ENCODE measurements around the gene B4GALT3. TPM values are rescaled to one million over a fixed set of nuclear protein-coding genes. Genes with fewer than 3 reads are reported as not detected.

B4GALT3 gene
- total and polyA plus RNA-seq, 2 of the 8 experiments (the other 6 are each of a cell fraction or from before 2014, with no cell fraction given): 42.3 to 43.0 TPM

GRCh38 chr1:161137881-161138280 lies 39.4 kb downstream of the B4GALT3 start (continued):
- no peak for TF ChIP-seq CEBPB (IDR thresholded peaks at IDR 0.05; ENCODE audit: low read depth, low read length)
- no peak for TF ChIP-seq POLR2A (IDR thresholded peaks at IDR 0.05; ENCODE audit: control extremely low read depth in 1 of 2, low read depth in 2 of 2, low read length in 2 of 2)
- no peak for TF ChIP-seq TEAD4 (IDR thresholded peaks at IDR 0.05; ENCODE audit: low read depth, low read length)
- no peak for TF ChIP-seq ATF2 (IDR thresholded peaks at IDR 0.05; ENCODE audit: low read length)

Measured in H1 (cell line).